Measurements from ENCODE around the gene ANGPTL5.

Gene ANGPTL5

GRCh38 chr11:101867951-101868350 lies 48.4 kb downstream of the ANGPTL5 start:
- no peak overlapping the region for H3K4ac ChIP-seq (ENCODE audit: low read length)
- H2BK120ac ChIP-seq (ENCODE audit: low read depth, low read length) = no peak overlapping the region
- H3K4me1 ChIP-seq (ENCODE audit: control insufficient read depth in 2 of 2, insufficient read depth in 1 of 2, low read depth in 1 of 2, low read length in 2 of 2) = no peaks in the 10 kb centered on the region
- no peak overlapping the region for H2BK5ac ChIP-seq (ENCODE audit: low read length)
- H3K27ac ChIP-seq (replicated peaks; ENCODE audit: low read length) = no peak overlapping the region
- H2AFZ ChIP-seq (ENCODE audit: low read length) = no peak overlapping the region
- H3K4me3 ChIP-seq (ENCODE audit: low read length in 2 of 2) = no peak overlapping the region
- no peak overlapping the region for H3K9ac ChIP-seq (ENCODE audit: low read depth, low read length, poor library complexity)
- no peak overlapping the region for H4K91ac ChIP-seq (ENCODE audit: low read depth, low read length, poor library complexity)
- H3K14ac ChIP-seq (ENCODE audit: low read length) = no peak overlapping the region
- H2BK12ac ChIP-seq (ENCODE audit: low read length) = no peak overlapping the region
- H4K8ac ChIP-seq (ENCODE audit: low read depth, low read length) = no peak overlapping the region
- H3K79me1 ChIP-seq (ENCODE audit: low read depth, low read length) = no peaks in the 10 kb centered on the region
- no peak overlapping the region for H3K4me2 ChIP-seq (ENCODE audit: insufficient read depth, low read length, poor library complexity, severe bottlenecking)
- no peak for DNase-seq (ENCODE audit: low spot score)
- no CpG with 5 or more reads among the region's 2 CpGs for whole genome bisulfite sequencing, 2 donors (ENCODE audit: extremely low coverage in 2 of 2, insufficient read length in 2 of 2, insufficient replicate concordance in 1 of 2)
- H3K18ac ChIP-seq (ENCODE audit: low read length) = no peak overlapping the region
- H3K9me3 ChIP-seq (replicated peaks in 1 of 2; ENCODE audit: control insufficient read depth in 2 of 2, insufficient read depth in 1 of 2, low read depth in 1 of 2, low read length in 2 of 2) = peaks cover 0 to 1% of the 10 kb centered on the region in 2 donors
- H2AK5ac ChIP-seq (ENCODE audit: low read depth, low read length) = no peak overlapping the region
- no peaks in the 10 kb centered on the region for H3K27me3 ChIP-seq (ENCODE audit: control insufficient read depth in 3 of 3, insufficient read depth in 3 of 3, low read depth in 1 of 3, low read length in 3 of 3)
- no peak overlapping the region for H3K23ac ChIP-seq (ENCODE audit: low read depth, low read length, poor library complexity)
- no peak overlapping the region for H2BK15ac ChIP-seq (ENCODE audit: low read length)
- H3K36me3 ChIP-seq (replicated peaks in 1 of 2; ENCODE audit: control insufficient read depth in 2 of 2, insufficient read depth in 2 of 2, low read length in 2 of 2) = no peaks in the 10 kb centered on the region

GRCh38 chr11:101866619-101867491 lies 49.5 kb downstream of the ANGPTL5 start:
- H3K4me3 ChIP-seq (ENCODE audit: low read length in 2 of 2) = no peak overlapping the region
- no peaks in the 10 kb centered on the region for H3K4me1 ChIP-seq (ENCODE audit: control insufficient read depth in 2 of 2, insufficient read depth in 1 of 2, low read depth in 1 of 2, low read length in 2 of 2)
- no peak overlapping the region for H3K27ac ChIP-seq (replicated peaks; ENCODE audit: low read length)
- H3K27me3 ChIP-seq (ENCODE audit: control insufficient read depth in 3 of 3, insufficient read depth in 3 of 3, low read depth in 1 of 3, low read length in 3 of 3) = no peaks in the 10 kb centered on the region
- no peak overlapping the region for H4K8ac ChIP-seq (ENCODE audit: low read depth, low read length)
- H2BK120ac ChIP-seq (ENCODE audit: low read depth, low read length) = no peak overlapping the region
- no peak overlapping the region for H3K4me2 ChIP-seq (ENCODE audit: insufficient read depth, low read length, poor library complexity, severe bottlenecking)
- H2AFZ ChIP-seq (ENCODE audit: low read length) = no peak overlapping the region
- no peak overlapping the region for H2BK5ac ChIP-seq (ENCODE audit: low read length)
- no peak overlapping the region for H2AK5ac ChIP-seq (ENCODE audit: low read depth, low read length)
- H4K91ac ChIP-seq (ENCODE audit: low read depth, low read length, poor library complexity) = no peak overlapping the region
- H3K14ac ChIP-seq (ENCODE audit: low read length) = no peak overlapping the region
- H3K18ac ChIP-seq (ENCODE audit: low read length) = no peak overlapping the region
- H3K79me1 ChIP-seq (ENCODE audit: low read depth, low read length) = no peaks in the 10 kb centered on the region
- H3K23ac ChIP-seq (ENCODE audit: low read depth, low read length, poor library complexity) = no peak overlapping the region
- no peaks in the 10 kb centered on the region for H3K36me3 ChIP-seq (replicated peaks in 1 of 2; ENCODE audit: control insufficient read depth in 2 of 2, insufficient read depth in 2 of 2, low read length in 2 of 2)
- H3K9ac ChIP-seq (ENCODE audit: low read depth, low read length, poor library complexity) = no peak overlapping the region
- no peak overlapping the region for H3K4ac ChIP-seq (ENCODE audit: low read length)
- H2BK12ac ChIP-seq (ENCODE audit: low read length) = no peak overlapping the region
- no peak for DNase-seq (ENCODE audit: low spot score)
- WGBS, 2 donors (ENCODE audit: extremely low coverage in 2 of 2, insufficient read length in 2 of 2, insufficient replicate concordance in 1 of 2) = no CpG with 5 or more reads among the region's 5 CpGs
- H3K9me3 ChIP-seq (replicated peaks in 1 of 2; ENCODE audit: control insufficient read depth in 2 of 2, insufficient read depth in 1 of 2, low read depth in 1 of 2, low read length in 2 of 2) = peaks cover 0 to 1% of the 10 kb centered on the region in 2 donors
- H2BK15ac ChIP-seq (ENCODE audit: low read length) = no peak overlapping the region

GRCh38 chr11:101864098-101864497 lies 52.2 kb downstream of the ANGPTL5 start:
- DNase-seq (ENCODE audit: low spot score) = no peak
- no peaks in the 10 kb centered on the region for H3K27me3 ChIP-seq (ENCODE audit: control insufficient read depth in 3 of 3, insufficient read depth in 3 of 3, low read depth in 1 of 3, low read length in 3 of 3)
- H3K36me3 ChIP-seq (replicated peaks in 1 of 2; ENCODE audit: control insufficient read depth in 2 of 2, insufficient read depth in 2 of 2, low read length in 2 of 2) = no peaks in the 10 kb centered on the region
- H3K27ac ChIP-seq (replicated peaks; ENCODE audit: low read length) = no peak overlapping the region
- no peak overlapping the region for H3K18ac ChIP-seq (ENCODE audit: low read length)
- H2BK15ac ChIP-seq (ENCODE audit: low read length) = no peak overlapping the region
- H3K4me3 ChIP-seq (ENCODE audit: low read length in 2 of 2) = no peak overlapping the region
- no peak overlapping the region for H2BK120ac ChIP-seq (ENCODE audit: low read depth, low read length)
- H3K9ac ChIP-seq (ENCODE audit: low read depth, low read length, poor library complexity) = no peak overlapping the region
- no peak overlapping the region for H2AK5ac ChIP-seq (ENCODE audit: low read depth, low read length)
- H3K14ac ChIP-seq (ENCODE audit: low read length) = no peak overlapping the region
- no peak overlapping the region for H3K4ac ChIP-seq (ENCODE audit: low read length)
- no peak overlapping the region for H3K23ac ChIP-seq (ENCODE audit: low read depth, low read length, poor library complexity)
- H2BK12ac ChIP-seq (ENCODE audit: low read length) = no peak overlapping the region
- no peaks in the 10 kb centered on the region for H3K79me1 ChIP-seq (ENCODE audit: low read depth, low read length)
- no peak overlapping the region for H3K4me2 ChIP-seq (ENCODE audit: insufficient read depth, low read length, poor library complexity, severe bottlenecking)
- H3K4me1 ChIP-seq (ENCODE audit: control insufficient read depth in 2 of 2, insufficient read depth in 1 of 2, low read depth in 1 of 2, low read length in 2 of 2) = no peaks in the 10 kb centered on the region
- H2BK5ac ChIP-seq (ENCODE audit: low read length) = no peak overlapping the region
- no peak overlapping the region for H4K91ac ChIP-seq (ENCODE audit: low read depth, low read length, poor library complexity)
- no peak overlapping the region for H4K8ac ChIP-seq (ENCODE audit: low read depth, low read length)
- H3K9me3 ChIP-seq (replicated peaks in 1 of 2; ENCODE audit: control insufficient read depth in 2 of 2, insufficient read depth in 1 of 2, low read depth in 1 of 2, low read length in 2 of 2) = no peaks in the 10 kb centered on the region
- no peak overlapping the region for H2AFZ ChIP-seq (ENCODE audit: low read length)

GRCh38 chr11:101863361-101863760 lies 53.0 kb downstream of the ANGPTL5 start:
- H3K4me1 ChIP-seq (ENCODE audit: control insufficient read depth in 2 of 2, insufficient read depth in 1 of 2, low read depth in 1 of 2, low read length in 2 of 2) = no peaks in the 10 kb centered on the region
- H3K27me3 ChIP-seq (ENCODE audit: control insufficient read depth in 3 of 3, insufficient read depth in 3 of 3, low read depth in 1 of 3, low read length in 3 of 3) = no peaks in the 10 kb centered on the region
- H3K23ac ChIP-seq (ENCODE audit: low read depth, low read length, poor library complexity) = no peak overlapping the region
- H3K18ac ChIP-seq (ENCODE audit: low read length) = no peak overlapping the region
- H3K14ac ChIP-seq (ENCODE audit: low read length) = no peak overlapping the region
- no peak overlapping the region for H2BK12ac ChIP-seq (ENCODE audit: low read length)
- H3K9me3 ChIP-seq (replicated peaks in 1 of 2; ENCODE audit: control insufficient read depth in 2 of 2, insufficient read depth in 1 of 2, low read depth in 1 of 2, low read length in 2 of 2) = no peaks in the 10 kb centered on the region
- H2BK15ac ChIP-seq (ENCODE audit: low read length) = no peak overlapping the region
- H2AK5ac ChIP-seq (ENCODE audit: low read depth, low read length) = no peak overlapping the region
- H3K27ac ChIP-seq (replicated peaks; ENCODE audit: low read length) = no peak overlapping the region
- H3K4ac ChIP-seq (ENCODE audit: low read length) = no peak overlapping the region
- H3K4me3 ChIP-seq (ENCODE audit: low read length in 2 of 2) = no peak overlapping the region
- H3K9ac ChIP-seq (ENCODE audit: low read depth, low read length, poor library complexity) = no peak overlapping the region
- DNase-seq (ENCODE audit: low spot score) = no peak
- H4K91ac ChIP-seq (ENCODE audit: low read depth, low read length, poor library complexity) = no peak overlapping the region
- H3K4me2 ChIP-seq (ENCODE audit: insufficient read depth, low read length, poor library complexity, severe bottlenecking) = no peak overlapping the region
- H2BK5ac ChIP-seq (ENCODE audit: low read length) = no peak overlapping the region
- no peaks in the 10 kb centered on the region for H3K36me3 ChIP-seq (replicated peaks in 1 of 2; ENCODE audit: control insufficient read depth in 2 of 2, insufficient read depth in 2 of 2, low read length in 2 of 2)
- no peak overlapping the region for H4K8ac ChIP-seq (ENCODE audit: low read depth, low read length)
- H3K79me1 ChIP-seq (ENCODE audit: low read depth, low read length) = no peaks in the 10 kb centered on the region
- no peak overlapping the region for H2AFZ ChIP-seq (ENCODE audit: low read length)
- H2BK120ac ChIP-seq (ENCODE audit: low read depth, low read length) = no peak overlapping the region
